Spinal cord (tissue), 10 donors: ENCODE data around the gene PRPF31. TPM values are rescaled to one million over a fixed set of nuclear protein-coding genes. Genes with fewer than 3 reads are reported as not detected.

ENCODE experiments used
- DNase-seq, 6 donors: peaks; one replicate each; pipeline versions ENCODE4 v3.0.0 to v3.0.0-alpha.2; 2013 to 2015; ENCODE audit warnings: low spot score in 6 of 6, low read depth in 4 of 6
- H3K27ac ChIP-seq: one replicate; pipeline ENCODE4 v1.5.1; 2013; ENCODE audit warnings: low read depth, low read length, control low read depth
- H3K27me3 ChIP-seq: one replicate; pipeline ENCODE4 v1.6.1; 2013; ENCODE audit warnings: low read length; ENCODE audit not compliant: control insufficient read depth, insufficient read depth
- H3K36me3 ChIP-seq: one replicate; pipeline ENCODE4 v1.6.1; 2013; ENCODE audit warnings: low read length; ENCODE audit not compliant: control insufficient read depth, insufficient read depth
- H3K4me1 ChIP-seq: one replicate; pipeline ENCODE4 v1.6.1; 2013; ENCODE audit warnings: low read length; ENCODE audit not compliant: control insufficient read depth, insufficient read depth
- H3K4me3 ChIP-seq: one replicate; pipeline ENCODE4 v1.5.1; 2013; ENCODE audit warnings: low read depth, low read length, control low read depth
- H3K9me3 ChIP-seq: one replicate; pipeline ENCODE4 v1.6.1; 2013; ENCODE audit warnings: low read length; ENCODE audit not compliant: control insufficient read depth, insufficient read depth
- WGBS: methylation state at CpG from one replicate; pipeline ENCODE4 v1.1.5; 2013; ENCODE audit warnings: missing lambda C conversion rate; ENCODE audit not compliant: insufficient coverage; 5-methylcytosine and 5-hydroxymethylcytosine counted together
- polyA plus RNA-seq, 2 donors: library from polyadenylated mRNA; unstranded; fragments of 120-200 nt; gene quantifications; one replicate each; pipeline ENCODE4 v1.2.1, GENCODE V29; 2013; ENCODE audit not compliant: insufficient read length in 2 of 2
- total RNA-seq, 2 donors: library from RNA; depleted of rRNA in 1 of 2; stranded (reverse); fragments of 120-200 nt in 1 of 2; fragments of >200 nt in 1 of 2; gene quantifications; one replicate each; pipeline versions ENCODE4 v1.2.3 to v1.2.4, GENCODE V29; 2013 to 2014
- donor health status: healthy.

The PRPF31 gene
- total and polyA plus RNA-seq, 4 donors = 26.9 to 72.4 (median 62.2) TPM

- H3K9me3 ChIP-seq = no peaks in the 10 kb centered on the region
- H3K27me3 ChIP-seq = peaks cover 5% of the 10 kb centered on the region
- 0% methylated on average over 72 of the region's 72 CpGs for WGBS
- peaks cover 44% of the 10 kb centered on the region for H3K4me1 ChIP-seq
- peak within 1 kb of the TSS; percentile 96 for H3K27ac ChIP-seq
- peak; percentile 99 to 100 (median 100) for DNase-seq
- H3K36me3 ChIP-seq = peaks cover 38% of the 10 kb centered on the region
- H3K4me3 ChIP-seq = peak within 1 kb of the TSS; percentile 72
Measured at GRCh38 chr19:54159352-54160181, 44.0 kb downstream of the PRPF31 start, which contains the start of gene LENG1. Gene LENG1 (minus strand): TSS chr19:54159721. CDS start chr19:54159695, 26 bp downstream.

GRCh38 chr19:54160182-54160811, 44.7 kb downstream of the PRPF31 start:
- Histone ChIP-seq H3K9me3 (no peaks in the 10 kb centered on the region), H3K4me3 (peak overlapping the region; percentile 53), H3K4me1 (peaks cover 46% of the 10 kb centered on the region), H3K36me3 (peaks cover 31% of the 10 kb centered on the region), H3K27me3 (peaks cover 12% of the 10 kb centered on the region), H3K27ac (peak overlapping the region; percentile 88)
- no peak for DNase-seq
- WGBS = under 1% methylated on average over 27 of the region's 28 CpGs

- Histone ChIP-seq H3K4me3 (peak overlapping the region; percentile 53), H3K27ac (peak overlapping the region; percentile 88)
- WGBS = 47% methylated on average over 13 of the region's 13 CpGs
Measured at GRCh38 chr19:54160854-54161253, 45.3 kb downstream of the PRPF31 start.

GRCh38 chr19:54162241-54162805, 46.8 kb downstream of the PRPF31 start:
- no peak overlapping the region for H3K27ac ChIP-seq
- peak in 2 of 6 donors; percentile 37 to 62 for DNase-seq

More at GRCh38 chr19:54160854-54161253, 45.3 kb downstream of the PRPF31 start:
- Histone ChIP-seq H3K4me1 (peaks cover 46% of the 10 kb centered on the region), H3K36me3 (peaks cover 25% of the 10 kb centered on the region), H3K9me3 (no peaks in the 10 kb centered on the region), H3K27me3 (peaks cover 13% of the 10 kb centered on the region)
- no peak for DNase-seq

GRCh38 chr19:54162884-54163283, 47.3 kb downstream of the PRPF31 start:
- Histone ChIP-seq H3K9me3 (no peaks in the 10 kb centered on the region), H3K4me3 (peak overlapping the region; percentile 33), H3K27ac (no peak overlapping the region), H3K27me3 (peaks cover 13% of the 10 kb centered on the region), H3K4me1 (peaks cover 46% of the 10 kb centered on the region), H3K36me3 (peaks cover 5% of the 10 kb centered on the region)
- no peak for DNase-seq
- whole genome bisulfite sequencing = 77% methylated on average over 10 of the region's 14 CpGs

More at GRCh38 chr19:54162241-54162805, 46.8 kb downstream of the PRPF31 start:
- H3K4me1 ChIP-seq = peaks cover 46% of the 10 kb centered on the region
- WGBS = 2% methylated on average over 26 of the region's 35 CpGs
- H3K36me3 ChIP-seq = peaks cover 11% of the 10 kb centered on the region
- H3K27me3 ChIP-seq = peaks cover 13% of the 10 kb centered on the region
- H3K9me3 ChIP-seq = no peaks in the 10 kb centered on the region
- peak overlapping the region; percentile 33 for H3K4me3 ChIP-seq

- no peak overlapping the region for H3K27ac ChIP-seq
- DNase-seq = no peak
- WGBS = 9% methylated on average over 34 of the region's 37 CpGs
- H3K27me3 ChIP-seq = peaks cover 13% of the 10 kb centered on the region
- no peaks in the 10 kb centered on the region for H3K9me3 ChIP-seq
- H3K4me1 ChIP-seq = peaks cover 40% of the 10 kb centered on the region
- no peak overlapping the region for H3K4me3 ChIP-seq
- H3K36me3 ChIP-seq = no peaks in the 10 kb centered on the region
Measured at GRCh38 chr19:54164369-54165068, 49.0 kb downstream of the PRPF31 start.

- Histone ChIP-seq H3K27ac (no peak overlapping the region), H3K4me3 (no peak overlapping the region), H3K9me3 (no peaks in the 10 kb centered on the region), H3K27me3 (peaks cover 13% of the 10 kb centered on the region), H3K36me3 (no peaks in the 10 kb centered on the region), H3K4me1 (peaks cover 38% of the 10 kb centered on the region)
- WGBS = 91% methylated on average over 25 of the region's 25 CpGs
- DNase-seq = no peak
Measured at GRCh38 chr19:54165222-54165621, 49.7 kb downstream of the PRPF31 start.

GRCh38 chr19:54168174-54168917, 52.8 kb downstream of the PRPF31 start:
- Histone ChIP-seq H3K36me3 (peaks cover 4% of the 10 kb centered on the region), H3K27me3 (peaks cover 13% of the 10 kb centered on the region), H3K9me3 (no peaks in the 10 kb centered on the region), H3K27ac (no peak overlapping the region), H3K4me3 (no peak overlapping the region), H3K4me1 (peaks cover 11% of the 10 kb centered on the region)
- 32% methylated on average over 22 of the region's 25 CpGs for WGBS
- peak in 3 of 6 donors; percentile 79 to 94 (median 94) for DNase-seq
